Measurements from ENCODE around the gene BMPR2.
A peak's percentile ranks its signal among the peaks of the same experiment; 100 is the strongest.

The BMPR2 gene

GRCh38 chr2:202608142-202608852 lies 232.2 kb downstream of the BMPR2 start:
- peak; percentile 9 to 19 for DNase-seq

DNA sequence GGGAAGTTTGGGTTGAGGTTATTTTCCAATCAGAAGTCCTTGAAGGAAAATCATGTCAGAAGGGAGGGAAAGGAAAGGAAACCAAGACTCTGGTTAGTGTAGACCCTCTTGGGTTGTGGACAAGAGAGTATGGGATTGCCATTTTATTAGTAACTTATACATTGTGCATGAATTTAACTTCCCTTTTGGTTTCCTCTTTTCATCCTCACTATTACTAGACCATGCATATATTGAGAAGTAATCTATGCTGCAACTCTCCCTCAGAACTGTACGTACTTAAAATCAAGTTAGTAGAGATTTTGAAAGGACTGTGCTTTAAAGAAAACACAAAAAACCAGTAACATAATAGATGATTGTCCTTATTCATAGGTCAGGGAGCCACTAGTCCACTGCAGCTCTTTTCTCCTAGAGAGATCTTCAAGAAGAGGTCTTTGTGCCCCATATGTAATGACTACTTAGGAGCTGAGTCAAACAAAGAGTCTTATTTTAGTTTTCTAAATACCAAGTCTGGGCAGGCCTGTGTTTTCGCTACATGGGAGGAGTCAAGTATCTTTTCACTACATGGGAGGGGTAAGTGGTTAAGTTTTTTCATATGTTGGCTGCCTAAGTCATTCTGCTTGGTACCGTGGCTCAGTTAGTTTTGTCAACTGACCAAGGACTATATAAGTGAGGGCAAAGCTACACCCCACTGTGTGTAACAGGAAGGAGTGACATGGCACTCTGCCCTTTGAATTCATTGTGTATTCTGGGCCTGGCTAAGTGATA lies 233.4 kb downstream of the BMPR2 start:
- DNase-seq = peak; percentile 18 to 38

DNA sequence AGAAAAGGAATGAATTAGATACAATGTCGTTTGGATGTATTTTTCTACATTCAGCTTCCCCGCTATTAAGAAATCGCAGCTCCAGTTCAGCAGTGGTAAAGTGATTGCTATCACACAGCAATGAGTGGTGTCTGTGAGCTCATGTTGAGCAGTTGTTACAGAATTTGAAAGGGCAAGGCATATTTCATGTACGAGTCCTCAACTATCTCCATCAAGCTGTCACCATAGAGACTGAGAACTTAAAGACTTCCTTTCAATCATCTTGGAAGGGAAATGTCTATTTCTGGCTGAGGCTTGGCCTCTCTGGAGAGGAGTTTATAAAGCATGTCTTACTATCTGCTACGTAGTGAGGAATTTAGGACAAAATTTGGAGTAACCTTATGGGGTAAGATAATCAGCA lies 234.3 kb downstream of the BMPR2 start:
- no peak for DNase-seq

DNA sequence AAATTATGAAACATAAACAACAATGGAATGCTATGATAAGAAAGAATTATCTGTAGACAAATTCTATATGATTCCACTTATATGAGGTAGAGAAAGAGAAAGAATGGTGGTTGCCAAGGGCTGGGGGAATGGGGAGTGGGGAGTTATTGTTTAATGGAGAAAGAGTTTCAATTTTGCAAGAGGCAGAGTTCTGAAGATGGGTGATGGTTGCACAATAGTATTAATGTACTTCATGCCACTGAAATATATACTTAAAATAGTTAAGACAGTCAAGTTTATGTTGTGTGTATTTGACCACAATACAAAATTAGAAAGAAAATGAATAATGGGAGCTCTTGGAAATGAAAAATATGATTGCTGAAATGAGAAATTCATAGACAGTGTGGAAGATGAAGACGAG lies 236.0 kb downstream of the BMPR2 start:
- DNase-seq = no peak

DNA sequence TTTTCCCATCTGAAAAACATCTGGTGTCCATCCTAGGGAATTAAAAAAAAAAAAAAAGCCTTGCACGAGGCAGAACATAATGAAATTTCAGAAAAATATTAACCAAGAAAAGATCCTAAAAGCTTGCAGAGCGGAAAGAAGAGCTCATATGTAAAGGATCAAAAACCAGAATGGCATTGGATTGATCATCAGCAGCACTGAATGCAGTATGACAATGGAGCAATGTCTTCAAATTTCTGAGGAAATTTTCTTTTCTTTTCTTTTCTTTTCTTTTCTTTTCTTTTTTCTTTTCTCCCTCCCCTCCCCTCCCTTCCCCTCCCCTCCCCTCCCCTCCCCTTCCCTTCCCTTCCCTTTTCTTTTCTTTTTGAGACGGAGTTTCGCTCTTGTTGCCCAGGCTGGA lies 237.4 kb downstream of the BMPR2 start:
- DNase-seq = no peak
